Mesendoderm (in vitro differentiated cells): ENCODE results near the gene JPH3.

Experiments used
- DNase-seq: peaks from one replicate; pipeline ENCODE4 v3.0.0; 2013
- H2AK5ac ChIP-seq: 2 replicates; pipeline ENCODE4 v1.6.1; 2013; ENCODE audit warnings: low read length, inconsistent platforms
- H2BK120ac ChIP-seq: 2 replicates; pipeline ENCODE4 v1.6.1; 2013; ENCODE audit warnings: low read depth, mild to moderate bottlenecking, low read length, moderate library complexity, mixed read lengths
- H2BK15ac ChIP-seq: replicated peaks from 2 replicates; pipeline ENCODE4 v1.6.1; 2013; ENCODE audit warnings: low read depth, mild to moderate bottlenecking, moderate library complexity
- H2BK5ac ChIP-seq: 2 replicates; pipeline ENCODE4 v1.6.1; 2013; ENCODE audit warnings: low read length, inconsistent platforms
- H3K18ac ChIP-seq: 2 replicates; pipeline ENCODE4 v1.6.1; 2013; ENCODE audit warnings: mild to moderate bottlenecking, low read length, mixed read lengths
- H3K23ac ChIP-seq: one replicate; pipeline ENCODE4 v1.6.1; 2013; ENCODE audit warnings: low read length
- H3K27ac ChIP-seq: 2 replicates; pipeline ENCODE4 v1.5.1; 2013; ENCODE audit warnings: low read depth, mild to moderate bottlenecking, inconsistent platforms, low read length, moderate library complexity
- H3K27me3 ChIP-seq: 2 replicates; pipeline ENCODE4 v1.6.1; 2013; ENCODE audit warnings: low read length, control low read depth, mild to moderate bottlenecking, inconsistent platforms; ENCODE audit not compliant: insufficient read depth, poor library complexity
- H3K36me3 ChIP-seq: 2 replicates; pipeline ENCODE4 v1.6.1; 2013; ENCODE audit warnings: low read length, inconsistent platforms; ENCODE audit not compliant: control insufficient read depth, insufficient read depth
- H3K4ac ChIP-seq: one replicate; pipeline ENCODE4 v1.6.1; 2013; ENCODE audit warnings: low read depth, mild to moderate bottlenecking, low read length, moderate library complexity
- H3K4me1 ChIP-seq: 2 replicates; pipeline ENCODE4 v1.6.1; 2013; ENCODE audit warnings: low read depth, low read length, inconsistent platforms; ENCODE audit not compliant: control insufficient read depth
- H3K4me2 ChIP-seq: 2 replicates; pipeline ENCODE4 v1.6.1; 2013; ENCODE audit warnings: low read length
- H3K4me3 ChIP-seq: 2 replicates; pipeline ENCODE4 v1.5.1; 2013; ENCODE audit warnings: mild to moderate bottlenecking, low read length
- H3K56ac ChIP-seq: one replicate; pipeline ENCODE4 v1.6.1; 2013; ENCODE audit warnings: low read length
- H3K79me1 ChIP-seq: 2 replicates; pipeline ENCODE4 v1.6.1; 2013; ENCODE audit warnings: low read length, inconsistent platforms
- H3K79me2 ChIP-seq: 2 replicates; pipeline ENCODE4 v1.6.1; 2013; ENCODE audit warnings: mild to moderate bottlenecking, low read length; ENCODE audit not compliant: control insufficient read depth, insufficient read depth
- H3K9ac ChIP-seq: 2 replicates; pipeline ENCODE4 v1.6.1; 2013; ENCODE audit warnings: low read length, inconsistent platforms
- H4K5ac ChIP-seq: one replicate; pipeline ENCODE4 v1.6.1; 2013; ENCODE audit warnings: low read length
- H4K8ac ChIP-seq: one replicate; pipeline ENCODE4 v1.6.1; 2013; ENCODE audit warnings: low read depth, mild to moderate bottlenecking, control low read depth, low read length, moderate library complexity
- WGBS: extraction: QIAGEN DNeasy Blood & Tissue Kit; methylation state at CpG from one replicate; pipeline ENCODE4 v1.1.7; 2013; ENCODE audit warnings: low lambda C conversion rate, missing lambda C conversion rate; ENCODE audit not compliant: insufficient coverage; ENCODE audit errors: extremely low coverage; 5-methylcytosine and 5-hydroxymethylcytosine counted together

JPH3 gene

GRCh38 chr16:87570938-87571867, 31.1 kb upstream of the JPH3 start:
- Histone ChIP-seq H2BK120ac (no peak overlapping the region), H3K18ac (no peak overlapping the region), H3K4ac (no peak overlapping the region), H3K4me3 (no peak overlapping the region), H3K36me3 (no peaks in the 10 kb centered on the region), H3K27me3 (no peaks in the 10 kb centered on the region), H3K4me1 (no peaks in the 10 kb centered on the region), H3K23ac (peak overlapping the region; percentile 24), H2BK5ac (no peak overlapping the region), H3K9ac (no peak overlapping the region), H3K79me1 (no peaks in the 10 kb centered on the region), H2AK5ac (no peak overlapping the region), H3K4me2 (no peak overlapping the region), H3K27ac (no peak overlapping the region), H3K56ac (no peak overlapping the region), H3K79me2 (no peaks in the 10 kb centered on the region), H2BK15ac (no peak overlapping the region), H4K5ac (peak overlapping the region; percentile 5), H4K8ac (no peak overlapping the region)
- DNase-seq = peak; percentile 79
- no CpG with 5 or more reads among the region's 24 CpGs for WGBS

GRCh38 chr16:87571868-87572244, 30.5 kb upstream of the JPH3 start:
- no peak overlapping the region for H2BK15ac ChIP-seq
- H3K79me1 ChIP-seq = no peaks in the 10 kb centered on the region
- no peak overlapping the region for H3K4me3 ChIP-seq
- no peaks in the 10 kb centered on the region for H3K36me3 ChIP-seq
- DNase-seq = no peak
- H3K9ac ChIP-seq = no peak overlapping the region
- no peak overlapping the region for H3K4ac ChIP-seq
- H3K23ac ChIP-seq = peak overlapping the region; percentile 24
- no peak overlapping the region for H3K27ac ChIP-seq
- H2BK5ac ChIP-seq = no peak overlapping the region
- H2BK120ac ChIP-seq = no peak overlapping the region
- H3K56ac ChIP-seq = no peak overlapping the region
- no peak overlapping the region for H4K5ac ChIP-seq
- no peaks in the 10 kb centered on the region for H3K79me2 ChIP-seq
- H4K8ac ChIP-seq = no peak overlapping the region
- no peaks in the 10 kb centered on the region for H3K27me3 ChIP-seq
- H2AK5ac ChIP-seq = no peak overlapping the region
- WGBS = no CpG with 5 or more reads among the region's 11 CpGs
- no peak overlapping the region for H3K18ac ChIP-seq
- peaks cover 2% of the 10 kb centered on the region for H3K4me1 ChIP-seq
- no peak overlapping the region for H3K4me2 ChIP-seq

GRCh38 chr16:87572959-87573358, 29.3 kb upstream of the JPH3 start:
- Histone ChIP-seq H2AK5ac (no peak overlapping the region), H2BK120ac (no peak overlapping the region)
- WGBS = no CpG with 5 or more reads among the region's 6 CpGs

GRCh38 chr16:87575027-87575804, 27.1 kb upstream of the JPH3 start:
- Histone ChIP-seq H3K79me1 (no peaks in the 10 kb centered on the region), H3K4me2 (peak overlapping the region; percentile 20), H2BK120ac (no peak overlapping the region), H3K79me2 (no peaks in the 10 kb centered on the region), H2AK5ac (no peak overlapping the region), H2BK15ac (no peak overlapping the region), H3K23ac (no peak overlapping the region), H3K4ac (no peak overlapping the region), H3K4me3 (no peak overlapping the region), H3K27ac (no peak overlapping the region), H4K5ac (no peak overlapping the region), H3K56ac (peak overlapping the region; percentile 68), H3K36me3 (no peaks in the 10 kb centered on the region), H3K18ac (peak overlapping the region; percentile 22), H2BK5ac (no peak overlapping the region), H4K8ac (no peak overlapping the region), H3K27me3 (no peaks in the 10 kb centered on the region), H3K4me1 (peaks cover 2% of the 10 kb centered on the region), H3K9ac (peak overlapping the region; percentile 19)
- WGBS = no CpG with 5 or more reads among the region's 13 CpGs
- DNase-seq = peak; percentile 85

More at GRCh38 chr16:87572959-87573358, 29.3 kb upstream of the JPH3 start:
- Histone ChIP-seq H3K4me3 (no peak overlapping the region), H4K5ac (no peak overlapping the region), H3K79me2 (no peaks in the 10 kb centered on the region), H3K79me1 (no peaks in the 10 kb centered on the region), H3K9ac (no peak overlapping the region), H3K4me1 (peaks cover 2% of the 10 kb centered on the region), H3K18ac (no peak overlapping the region), H3K27me3 (no peaks in the 10 kb centered on the region), H2BK15ac (no peak overlapping the region), H2BK5ac (no peak overlapping the region), H3K36me3 (no peaks in the 10 kb centered on the region), H3K23ac (no peak overlapping the region), H3K4me2 (no peak overlapping the region), H3K27ac (no peak overlapping the region), H3K4ac (no peak overlapping the region), H3K56ac (no peak overlapping the region), H4K8ac (no peak overlapping the region)
- DNase-seq = no peak

GRCh38 chr16:87576171-87576570, 26.1 kb upstream of the JPH3 start:
- Histone ChIP-seq H3K4ac (no peak overlapping the region), H3K27me3 (no peaks in the 10 kb centered on the region), H3K9ac (no peak overlapping the region), H3K79me1 (no peaks in the 10 kb centered on the region), H3K4me2 (no peak overlapping the region), H4K8ac (no peak overlapping the region), H2AK5ac (no peak overlapping the region), H3K4me3 (no peak overlapping the region), H2BK120ac (no peak overlapping the region), H3K18ac (no peak overlapping the region), H4K5ac (no peak overlapping the region), H3K79me2 (no peaks in the 10 kb centered on the region), H3K56ac (no peak overlapping the region), H3K27ac (no peak overlapping the region), H3K4me1 (peaks cover 2% of the 10 kb centered on the region), H2BK15ac (no peak overlapping the region), H3K23ac (no peak overlapping the region), H2BK5ac (no peak overlapping the region), H3K36me3 (no peaks in the 10 kb centered on the region)
- DNase-seq = peak; percentile 74
- no CpG with 5 or more reads among the region's 16 CpGs for WGBS
